IMR-90 (cell line): ENCODE data around the gene GRIN2A.

Source experiments
- FOS ChIP-seq: fragments of 150-350 bp; IDR thresholded peaks from 2 replicates; pipeline ENCODE4 v1.6.1; 2016; ENCODE audit warnings: low read depth, low read length
- MAFK ChIP-seq: IDR thresholded peaks from 2 replicates; pipeline ENCODE4 v1.6.1; 2012; ENCODE audit warnings: low read depth, low read length, improper control_type of control experiment
- MAZ ChIP-seq: IDR thresholded peaks from 2 replicates; pipeline ENCODE4 v1.6.1; 2012; ENCODE audit warnings: low read depth, mild to moderate bottlenecking, low read length, improper control_type of control experiment, moderate library complexity, borderline replicate concordance
- MXI1 ChIP-seq: IDR thresholded peaks from 2 replicates; pipeline ENCODE4 v1.6.1; 2012; ENCODE audit warnings: low read depth, mild to moderate bottlenecking, low read length, moderate library complexity, borderline replicate concordance
- NFE2L2 ChIP-seq: fragments of 150-350 bp; IDR thresholded peaks from 2 replicates; pipeline ENCODE4 v1.6.1; 2016; ENCODE audit warnings: low read depth, mild to moderate bottlenecking, low read length
- POLR2A ChIP-seq: IDR thresholded peaks from 2 replicates; pipeline ENCODE4 v1.6.1; 2012; ENCODE audit warnings: mild to moderate bottlenecking, low read depth, low read length
- RAD21 ChIP-seq: IDR thresholded peaks from 2 replicates; pipeline ENCODE4 v1.6.1; 2012; ENCODE audit warnings: low read length, improper control_type of control experiment
- TF ChIP-seq, protein P1 (sequence below): conservative IDR thresholded peaks from 2 replicates; pipeline ENCODE4 v1.5.1; 2012; ENCODE audit warnings: mild to moderate bottlenecking, low read depth, low read length, improper control_type of control experiment
- TF ChIP-seq, protein P2 (sequence below): fragments of 150-350 bp; IDR thresholded peaks from 2 replicates; pipeline ENCODE4 v1.6.1; 2016; ENCODE audit warnings: low read depth, mild to moderate bottlenecking, low read length, moderate library complexity, borderline replicate concordance
- TF ChIP-seq, protein P3 (sequence below): fragments of 150-350 bp; IDR thresholded peaks from 2 replicates; pipeline ENCODE4 v1.6.1; 2017; ENCODE audit warnings: mild to moderate bottlenecking, antibody characterized with exemption, low read length, low read depth

DNA sequence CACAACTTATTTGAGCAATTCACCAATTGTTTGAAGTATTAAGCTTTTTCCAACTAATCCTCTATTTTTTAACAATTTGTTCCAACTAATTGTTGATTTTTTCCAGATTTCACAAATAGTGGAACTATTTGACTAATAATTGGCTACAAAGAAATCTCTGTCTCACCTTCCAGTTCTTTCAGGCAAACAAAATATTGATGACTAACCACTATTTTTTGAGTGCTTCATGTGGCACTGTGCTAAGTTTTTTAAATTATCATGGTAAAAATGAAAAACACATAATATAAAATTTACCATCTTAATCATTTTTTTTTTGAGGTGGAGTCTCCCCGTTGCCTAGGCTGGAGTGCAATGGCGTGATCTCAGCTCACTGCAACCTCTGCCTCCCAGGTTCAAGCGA, 24.6 kb upstream of the GRIN2A start:
- TF ChIP-seq, protein P1, sequence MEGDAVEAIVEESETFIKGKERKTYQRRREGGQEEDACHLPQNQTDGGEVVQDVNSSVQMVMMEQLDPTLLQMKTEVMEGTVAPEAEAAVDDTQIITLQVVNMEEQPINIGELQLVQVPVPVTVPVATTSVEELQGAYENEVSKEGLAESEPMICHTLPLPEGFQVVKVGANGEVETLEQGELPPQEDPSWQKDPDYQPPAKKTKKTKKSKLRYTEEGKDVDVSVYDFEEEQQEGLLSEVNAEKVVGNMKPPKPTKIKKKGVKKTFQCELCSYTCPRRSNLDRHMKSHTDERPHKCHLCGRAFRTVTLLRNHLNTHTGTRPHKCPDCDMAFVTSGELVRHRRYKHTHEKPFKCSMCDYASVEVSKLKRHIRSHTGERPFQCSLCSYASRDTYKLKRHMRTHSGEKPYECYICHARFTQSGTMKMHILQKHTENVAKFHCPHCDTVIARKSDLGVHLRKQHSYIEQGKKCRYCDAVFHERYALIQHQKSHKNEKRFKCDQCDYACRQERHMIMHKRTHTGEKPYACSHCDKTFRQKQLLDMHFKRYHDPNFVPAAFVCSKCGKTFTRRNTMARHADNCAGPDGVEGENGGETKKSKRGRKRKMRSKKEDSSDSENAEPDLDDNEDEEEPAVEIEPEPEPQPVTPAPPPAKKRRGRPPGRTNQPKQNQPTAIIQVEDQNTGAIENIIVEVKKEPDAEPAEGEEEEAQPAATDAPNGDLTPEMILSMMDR, result no peak
- no peak for TF ChIP-seq RAD21
- no peak for TF ChIP-seq NFE2L2
- TF ChIP-seq MAFK, result no peak
- no peak for TF ChIP-seq POLR2A
- TF ChIP-seq, protein P2, sequence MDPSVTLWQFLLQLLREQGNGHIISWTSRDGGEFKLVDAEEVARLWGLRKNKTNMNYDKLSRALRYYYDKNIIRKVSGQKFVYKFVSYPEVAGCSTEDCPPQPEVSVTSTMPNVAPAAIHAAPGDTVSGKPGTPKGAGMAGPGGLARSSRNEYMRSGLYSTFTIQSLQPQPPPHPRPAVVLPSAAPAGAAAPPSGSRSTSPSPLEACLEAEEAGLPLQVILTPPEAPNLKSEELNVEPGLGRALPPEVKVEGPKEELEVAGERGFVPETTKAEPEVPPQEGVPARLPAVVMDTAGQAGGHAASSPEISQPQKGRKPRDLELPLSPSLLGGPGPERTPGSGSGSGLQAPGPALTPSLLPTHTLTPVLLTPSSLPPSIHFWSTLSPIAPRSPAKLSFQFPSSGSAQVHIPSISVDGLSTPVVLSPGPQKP, result no peak
- TF ChIP-seq, protein P3, sequence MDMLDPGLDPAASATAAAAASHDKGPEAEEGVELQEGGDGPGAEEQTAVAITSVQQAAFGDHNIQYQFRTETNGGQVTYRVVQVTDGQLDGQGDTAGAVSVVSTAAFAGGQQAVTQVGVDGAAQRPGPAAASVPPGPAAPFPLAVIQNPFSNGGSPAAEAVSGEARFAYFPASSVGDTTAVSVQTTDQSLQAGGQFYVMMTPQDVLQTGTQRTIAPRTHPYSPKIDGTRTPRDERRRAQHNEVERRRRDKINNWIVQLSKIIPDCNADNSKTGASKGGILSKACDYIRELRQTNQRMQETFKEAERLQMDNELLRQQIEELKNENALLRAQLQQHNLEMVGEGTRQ, result no peak
- no peak for TF ChIP-seq MXI1
- no peak for TF ChIP-seq MAZ
- no peak for TF ChIP-seq FOS
